Left ventricle myocardium inferior (tissue), 1 donor: ENCODE data around the gene CFAP157. TPM values are rescaled to one million over a fixed set of nuclear protein-coding genes. Genes with fewer than 3 reads are reported as not detected.

ENCODE experiments used
- DNase-seq: peaks from one replicate; pipeline ENCODE4 v3.0.0-alpha.2; 2020
- H3K27ac ChIP-seq: fragments of 200-600 bp; replicated peaks from 2 replicates; pipeline ENCODE4 v1.8.0; 2021
- H3K27me3 ChIP-seq: fragments of 200-600 bp; 2 replicates; pipeline ENCODE4 v1.8.0; 2021; ENCODE audit warnings: low read depth
- H3K36me3 ChIP-seq: fragments of 200-600 bp; 2 replicates; pipeline ENCODE4 v1.8.0; 2021
- H3K4me1 ChIP-seq: fragments of 200-600 bp; 2 replicates; pipeline ENCODE4 v1.8.0; 2021
- H3K4me3 ChIP-seq: fragments of 200-600 bp; 2 replicates; pipeline ENCODE4 v1.8.0; 2021; ENCODE audit warnings: mild to moderate bottlenecking, moderate library complexity
- H3K9me3 ChIP-seq: fragments of 200-600 bp; replicated peaks from 2 replicates; pipeline ENCODE4 v1.8.0; 2021
- intact Hi-C: fragments of 100-400 bp; cut with micrococcal nuclease; formaldehyde crosslinking; loops from one replicate; pipeline ENCODE4 v1.11.0; 2022
- total RNA-seq: library from RNA; stranded (reverse); fragmentation: NEBNext Ultra II Directional; extraction: Animal tissue kit (Norgen Biotek cat#: 25700); gene quantifications from one replicate; pipeline ENCODE4 v1.2.1, GENCODE V29; 2021
- TF ChIP-seq, protein P1 (sequence below): fragments of 200-600 bp; IDR thresholded peaks from 2 replicates; pipeline ENCODE4 v1.8.0; 2021; ENCODE audit warnings: antibody characterized with exemption, mild to moderate bottlenecking, borderline replicate concordance
- donor health status: DM: no; HTN: yes; CAD: no; lungs with severe emphysema.

CFAP157 gene
- total RNA-seq, 1 donor from 2014 or later: not detected

DNA sequence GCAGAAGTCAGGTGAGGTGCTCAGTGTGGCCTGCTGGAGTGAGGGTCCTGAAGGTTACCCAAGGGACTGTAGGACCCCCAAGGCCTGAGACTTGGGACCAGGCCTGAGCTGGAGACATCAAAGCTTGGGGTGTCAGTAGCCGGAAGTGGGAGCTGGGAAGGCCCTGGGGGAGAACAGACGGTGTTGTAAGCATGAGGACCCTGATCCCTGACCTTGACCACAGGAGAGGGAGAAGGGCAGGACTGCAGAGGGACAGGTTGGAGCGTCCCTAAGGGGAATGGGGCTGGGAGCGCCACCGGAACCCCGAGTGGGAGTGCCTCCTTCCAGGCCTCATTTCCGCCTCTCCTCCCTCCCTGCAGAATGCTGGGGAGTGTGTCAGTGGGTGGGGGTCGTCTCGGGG lies 9.6 kb downstream of the CFAP157 start:
- no peaks in the 10 kb centered on the region for H3K36me3 ChIP-seq
- peaks cover 37% of the 10 kb centered on the region for H3K4me1 ChIP-seq
- no peaks in the 10 kb centered on the region for H3K9me3 ChIP-seq
- peak overlapping the region; percentile 89 for H3K27ac ChIP-seq
- no peaks in the 10 kb centered on the region for H3K27me3 ChIP-seq
- H3K4me3 ChIP-seq: peak overlapping the region; percentile 94
- TF ChIP-seq, protein P1, sequence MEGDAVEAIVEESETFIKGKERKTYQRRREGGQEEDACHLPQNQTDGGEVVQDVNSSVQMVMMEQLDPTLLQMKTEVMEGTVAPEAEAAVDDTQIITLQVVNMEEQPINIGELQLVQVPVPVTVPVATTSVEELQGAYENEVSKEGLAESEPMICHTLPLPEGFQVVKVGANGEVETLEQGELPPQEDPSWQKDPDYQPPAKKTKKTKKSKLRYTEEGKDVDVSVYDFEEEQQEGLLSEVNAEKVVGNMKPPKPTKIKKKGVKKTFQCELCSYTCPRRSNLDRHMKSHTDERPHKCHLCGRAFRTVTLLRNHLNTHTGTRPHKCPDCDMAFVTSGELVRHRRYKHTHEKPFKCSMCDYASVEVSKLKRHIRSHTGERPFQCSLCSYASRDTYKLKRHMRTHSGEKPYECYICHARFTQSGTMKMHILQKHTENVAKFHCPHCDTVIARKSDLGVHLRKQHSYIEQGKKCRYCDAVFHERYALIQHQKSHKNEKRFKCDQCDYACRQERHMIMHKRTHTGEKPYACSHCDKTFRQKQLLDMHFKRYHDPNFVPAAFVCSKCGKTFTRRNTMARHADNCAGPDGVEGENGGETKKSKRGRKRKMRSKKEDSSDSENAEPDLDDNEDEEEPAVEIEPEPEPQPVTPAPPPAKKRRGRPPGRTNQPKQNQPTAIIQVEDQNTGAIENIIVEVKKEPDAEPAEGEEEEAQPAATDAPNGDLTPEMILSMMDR: no peak
- intact Hi-C loops: no loop called here
- DNase-seq: no peak

DNA sequence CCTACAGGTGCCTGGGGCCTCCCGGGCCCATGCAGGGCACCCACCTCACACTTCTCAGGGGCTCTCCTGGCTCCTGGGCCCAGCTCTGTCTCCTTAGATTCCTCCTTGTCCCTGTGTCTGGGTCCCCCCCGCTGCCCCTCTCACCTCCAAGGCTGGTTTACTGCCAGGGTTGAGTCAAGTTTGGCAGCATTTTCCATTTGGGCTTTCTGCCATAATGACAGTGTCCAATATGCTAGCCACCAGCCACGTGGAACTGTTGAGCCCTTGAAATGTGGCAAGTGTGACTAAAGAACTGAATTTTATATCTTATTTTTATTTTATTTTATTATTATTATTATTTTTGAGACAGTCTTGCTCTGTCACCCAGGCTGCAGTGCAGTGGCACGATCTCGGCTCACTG lies 11.0 kb downstream of the CFAP157 start:
- Histone ChIP-seq H3K4me1 (peaks cover 37% of the 10 kb centered on the region), H3K36me3 (no peaks in the 10 kb centered on the region), H3K27ac (no peak overlapping the region), H3K27me3 (no peaks in the 10 kb centered on the region), H3K9me3 (no peaks in the 10 kb centered on the region), H3K4me3 (no peak overlapping the region)
- no peak for DNase-seq
- intact Hi-C loops: no loop called here
- TF ChIP-seq, protein P1: no peak

DNA sequence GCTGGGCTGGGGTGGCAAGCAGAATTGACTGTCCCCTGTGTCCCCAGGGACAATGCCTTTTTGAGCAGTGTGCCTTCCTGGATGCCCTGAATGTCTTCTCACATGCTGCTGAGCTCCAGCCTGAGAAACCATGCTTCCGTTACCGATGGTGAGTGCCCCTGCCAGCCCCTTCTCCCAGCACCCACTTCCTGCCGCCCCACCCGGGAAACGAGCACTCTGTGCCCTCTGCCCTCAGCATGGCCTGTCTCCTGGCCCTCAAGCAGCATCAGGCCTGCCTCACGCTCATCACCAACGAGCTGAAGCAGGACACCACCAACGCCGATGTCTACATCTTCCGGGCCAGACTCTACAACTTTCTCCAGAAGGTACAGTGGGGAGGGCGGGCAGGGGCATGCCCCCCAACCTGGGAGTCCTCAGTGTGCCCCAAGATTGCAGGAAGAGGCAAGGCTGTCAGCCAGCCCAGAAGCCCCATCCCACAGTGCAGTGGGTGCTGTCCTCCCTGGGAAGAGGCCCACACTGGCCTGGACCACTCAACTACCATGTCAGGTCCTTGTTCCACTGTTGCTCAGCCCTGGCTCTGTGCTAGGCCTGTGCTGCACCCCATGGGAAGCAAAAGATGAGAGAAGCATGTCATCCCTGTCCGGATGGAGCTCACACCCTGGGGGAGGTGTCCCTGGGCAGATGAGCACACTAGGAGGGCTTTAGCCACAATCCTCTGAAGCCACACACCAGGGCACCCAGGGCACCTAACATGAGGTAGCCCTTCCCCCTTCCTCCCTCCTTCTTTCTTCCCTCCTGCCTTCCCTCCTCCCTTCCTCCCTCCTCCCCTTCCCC lies 13.5 kb downstream of the CFAP157 start:
- Histone ChIP-seq H3K27me3 (no peaks in the 10 kb centered on the region), H3K4me1 (peaks cover 34% of the 10 kb centered on the region), H3K9me3 (no peaks in the 10 kb centered on the region), H3K36me3 (no peaks in the 10 kb centered on the region), H3K27ac (no peak overlapping the region), H3K4me3 (no peak overlapping the region)
- DNase-seq: no peak
- intact Hi-C loops: no loop called here
- TF ChIP-seq, protein P1: no peak

DNA sequence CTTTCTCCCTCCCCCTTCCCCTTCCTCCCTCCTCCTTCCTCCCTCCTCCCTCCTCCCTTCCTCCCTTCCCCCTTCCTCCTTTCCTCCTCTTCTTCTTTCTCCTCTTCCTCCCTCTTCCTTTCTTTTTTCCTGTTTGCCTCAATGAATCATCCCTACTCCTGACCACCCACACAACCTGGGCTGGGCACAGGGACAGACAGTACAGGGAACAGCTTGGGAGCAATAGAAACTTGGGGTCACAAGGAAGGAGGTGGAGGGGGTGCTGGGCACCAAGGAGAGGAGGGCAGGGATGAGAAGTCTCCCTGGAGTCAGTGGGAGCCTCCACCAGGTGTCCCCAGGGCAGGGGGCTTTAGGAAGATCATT lies 14.1 kb downstream of the CFAP157 start:
- H3K36me3 ChIP-seq: no peaks in the 10 kb centered on the region
- H3K27me3 ChIP-seq: no peaks in the 10 kb centered on the region
- no peak overlapping the region for H3K4me3 ChIP-seq
- peaks cover 32% of the 10 kb centered on the region for H3K4me1 ChIP-seq
- intact Hi-C loops: no loop called here
- no peak for DNase-seq
- TF ChIP-seq, protein P1: no peak
- no peak overlapping the region for H3K27ac ChIP-seq
- H3K9me3 ChIP-seq: no peaks in the 10 kb centered on the region

GRCh38 chr9:127721391-127721821 lies 14.6 kb downstream of the CFAP157 start:
- TF ChIP-seq, protein P1: no peak

More at GRCh38 chr9:127721391-127721821, 14.6 kb downstream of the CFAP157 start:
- Histone ChIP-seq H3K27ac (no peak overlapping the region), H3K36me3 (no peaks in the 10 kb centered on the region), H3K9me3 (no peaks in the 10 kb centered on the region), H3K4me1 (peaks cover 27% of the 10 kb centered on the region), H3K27me3 (no peaks in the 10 kb centered on the region), H3K4me3 (no peak overlapping the region)
- DNase-seq: no peak
- intact Hi-C loops: no loop called here
